Uterus (tissue), 4 donors: ENCODE data around the gene RRH. TPM values are rescaled to one million over a fixed set of nuclear protein-coding genes. Genes with fewer than 3 reads are reported as not detected.
"Not testable (repeated sequence)": the region's sequence is repeated elsewhere in the genome, so short reads cannot be mapped to it uniquely, and the experiment has no call there.

Experiments
- DNase-seq, 2 donors: peaks; one replicate each; pipeline ENCODE4 v3.0.0-alpha.2; 2019 to 2020
- H3K27ac ChIP-seq, 2 donors: fragments of 200-600 bp; sonication (generic); 1 replicate in 1 of 2; 2 replicates in 1 of 2; pipeline ENCODE4 v1.5.1; 2016 to 2018
- H3K27me3 ChIP-seq, 2 donors: fragments of 200-600 bp; sonication (generic); one replicate each; pipeline ENCODE4 v1.5.1; 2018 to 2019; ENCODE audit warnings: control low read depth in 1 of 2
- H3K36me3 ChIP-seq, 2 donors: fragments of 200-600 bp; sonication (generic); one replicate each; pipeline ENCODE4 v1.5.1; 2019; ENCODE audit warnings: control low read depth in 1 of 2
- H3K4me1 ChIP-seq, 2 donors: fragments of 200-600 bp; sonication (generic); one replicate each; pipeline ENCODE4 v1.5.1; 2018 to 2019; ENCODE audit warnings: control low read depth in 1 of 2
- H3K4me3 ChIP-seq, 2 donors: fragments of 200-600 bp; sonication (generic); 1 replicate in 1 of 2; 2 replicates in 1 of 2; pipeline ENCODE4 v1.5.1; 2018 to 2019; ENCODE audit warnings: mild to moderate bottlenecking in 1 of 2
- H3K9me3 ChIP-seq, 2 donors: fragments of 200-600 bp; sonication (generic); one replicate each; pipeline ENCODE4 v1.5.1; 2019; ENCODE audit warnings: control low read depth in 1 of 2
- POLR2A ChIP-seq, 2 donors: fragments of 450-650 bp; IDR thresholded peaks; one replicate each; pipeline ENCODE4 v1.6.1; 2016; ENCODE audit warnings: antibody characterized with exemption in 2 of 2, mild to moderate bottlenecking in 1 of 2, moderate library complexity in 1 of 2
- intact Hi-C: fragments of 100-400 bp; cut with DNase I; formaldehyde crosslinking; loops from one replicate; pipeline ENCODE4 v1.15.1; 2023; ENCODE audit warnings: low total_unique reads
- total RNA-seq, 4 donors: library from RNA; depleted of rRNA in 3 of 4; stranded (reverse); fragments of >200 nt in 3 of 4; gene quantifications; one replicate each; pipeline versions ENCODE4 v1.1.0 to v1.2.4, GENCODE V29; 2014 to 2023
- TF ChIP-seq, protein P1 (sequence below), 4 experiments: fragments of 200-600 bp in 2 of 4; fragments of 450-650 bp in 2 of 4; sonication (generic) in 2 of 4; IDR thresholded peaks; one replicate each; pipeline ENCODE4 v1.5.1; 2016 to 2019; ENCODE audit warnings: antibody characterized with exemption in 4 of 4, mild to moderate bottlenecking in 2 of 4, moderate library complexity in 1 of 4
- donor health status: DM: yes; HTN: yes; CAD: no.

RRH gene, protein sequence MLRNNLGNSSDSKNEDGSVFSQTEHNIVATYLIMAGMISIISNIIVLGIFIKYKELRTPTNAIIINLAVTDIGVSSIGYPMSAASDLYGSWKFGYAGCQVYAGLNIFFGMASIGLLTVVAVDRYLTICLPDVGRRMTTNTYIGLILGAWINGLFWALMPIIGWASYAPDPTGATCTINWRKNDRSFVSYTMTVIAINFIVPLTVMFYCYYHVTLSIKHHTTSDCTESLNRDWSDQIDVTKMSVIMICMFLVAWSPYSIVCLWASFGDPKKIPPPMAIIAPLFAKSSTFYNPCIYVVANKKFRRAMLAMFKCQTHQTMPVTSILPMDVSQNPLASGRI
- 1 to 10 TPM in 1 of 4 donors, under 1 TPM in 1, not detected in 2; 0.30 to 1.5 TPM for total RNA-seq

DNA sequence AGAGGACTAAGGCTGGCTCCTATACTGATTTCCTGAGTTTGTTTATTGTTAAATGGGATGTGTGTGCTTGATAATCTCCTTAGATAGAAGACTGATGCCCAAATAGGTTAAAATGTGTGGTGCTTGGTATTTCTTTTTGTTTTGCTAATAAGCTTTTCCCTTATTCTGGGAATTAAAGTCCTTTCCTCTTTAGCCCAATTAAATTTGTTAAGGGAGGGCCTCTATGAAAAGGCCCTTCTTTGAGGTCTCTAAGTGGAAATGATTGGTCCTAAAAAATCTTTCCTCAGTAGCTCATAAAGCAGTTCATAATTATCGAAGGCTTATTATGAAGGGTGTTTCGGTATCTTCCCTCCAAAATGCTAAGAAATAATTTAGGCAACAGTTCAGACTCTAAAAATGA lies at the start of gene RRH:
Gene RRH (plus strand): TSS at position 301 of the 400 bp plus-strand sequence. CDS start 56 bp downstream, at position 357.
- H3K36me3 ChIP-seq = peaks cover 0 to 6% of the 10 kb centered on the region in 2 donors
- H3K27ac ChIP-seq = no peak within 1 kb of the TSS
- no peak within 1 kb of the TSS for H3K4me3 ChIP-seq
- intact Hi-C loops = no loop called here
- H3K27me3 ChIP-seq = no peaks in the 10 kb centered on the region
- no peaks in the 10 kb centered on the region for H3K4me1 ChIP-seq
- no peak for DNase-seq
- no peak for TF ChIP-seq POLR2A (IDR thresholded peaks at IDR 0.05)
- TF ChIP-seq, protein P1, sequence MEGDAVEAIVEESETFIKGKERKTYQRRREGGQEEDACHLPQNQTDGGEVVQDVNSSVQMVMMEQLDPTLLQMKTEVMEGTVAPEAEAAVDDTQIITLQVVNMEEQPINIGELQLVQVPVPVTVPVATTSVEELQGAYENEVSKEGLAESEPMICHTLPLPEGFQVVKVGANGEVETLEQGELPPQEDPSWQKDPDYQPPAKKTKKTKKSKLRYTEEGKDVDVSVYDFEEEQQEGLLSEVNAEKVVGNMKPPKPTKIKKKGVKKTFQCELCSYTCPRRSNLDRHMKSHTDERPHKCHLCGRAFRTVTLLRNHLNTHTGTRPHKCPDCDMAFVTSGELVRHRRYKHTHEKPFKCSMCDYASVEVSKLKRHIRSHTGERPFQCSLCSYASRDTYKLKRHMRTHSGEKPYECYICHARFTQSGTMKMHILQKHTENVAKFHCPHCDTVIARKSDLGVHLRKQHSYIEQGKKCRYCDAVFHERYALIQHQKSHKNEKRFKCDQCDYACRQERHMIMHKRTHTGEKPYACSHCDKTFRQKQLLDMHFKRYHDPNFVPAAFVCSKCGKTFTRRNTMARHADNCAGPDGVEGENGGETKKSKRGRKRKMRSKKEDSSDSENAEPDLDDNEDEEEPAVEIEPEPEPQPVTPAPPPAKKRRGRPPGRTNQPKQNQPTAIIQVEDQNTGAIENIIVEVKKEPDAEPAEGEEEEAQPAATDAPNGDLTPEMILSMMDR (IDR thresholded peaks at IDR 0.05) = no peak
- H3K9me3 ChIP-seq = no peaks in the 10 kb centered on the region

DNA sequence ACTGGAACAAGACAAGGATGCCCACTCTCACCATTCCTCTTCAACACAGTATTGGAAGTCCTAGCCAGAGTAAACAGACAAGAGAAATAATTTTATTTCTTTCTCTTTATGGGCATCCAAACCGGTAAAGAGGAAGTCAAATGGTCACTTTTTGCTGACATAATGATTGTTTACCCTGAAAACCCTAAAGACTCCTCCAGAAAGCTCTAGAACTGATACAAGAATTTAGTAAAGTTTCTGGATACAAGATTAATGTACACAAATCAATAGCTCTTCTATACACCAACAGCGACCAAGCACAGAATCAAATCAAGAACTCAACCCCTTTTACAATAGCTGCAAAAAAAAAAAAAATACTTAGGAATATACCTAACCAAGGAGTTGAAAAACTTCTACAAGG lies 45.7 kb upstream of the RRH start:
- H3K27me3 ChIP-seq, H3K27ac ChIP-seq, intact Hi-C loops, H3K9me3 ChIP-seq, DNase-seq, H3K4me3 ChIP-seq, H3K4me1 ChIP-seq, H3K36me3 ChIP-seq: not testable (repeated sequence)

DNA sequence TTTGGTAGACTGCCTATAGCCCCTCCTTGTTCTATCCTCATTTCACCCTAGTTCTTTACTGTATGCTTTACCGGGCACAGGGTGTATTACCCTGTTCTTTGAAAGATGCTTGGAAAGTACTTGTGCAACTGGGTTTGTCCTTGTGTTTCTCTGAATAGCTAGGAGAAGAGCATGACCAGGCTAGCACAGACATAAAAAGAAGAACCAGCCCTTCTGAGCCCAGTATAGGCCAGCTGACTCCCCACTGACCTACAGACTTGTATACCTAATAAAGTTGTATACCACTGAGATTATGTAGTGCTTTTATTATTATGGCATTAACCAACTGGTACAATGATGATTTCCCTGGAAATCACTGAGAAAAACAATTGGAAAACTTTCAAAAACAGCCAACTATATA lies 40.9 kb upstream of the RRH start:
- H3K4me3 ChIP-seq = no peak overlapping the region
- no peak for DNase-seq
- intact Hi-C loops = no loop called here
- H3K4me1 ChIP-seq = no peaks in the 10 kb centered on the region
- no peaks in the 10 kb centered on the region for H3K27me3 ChIP-seq
- no peak for TF ChIP-seq POLR2A (IDR thresholded peaks at IDR 0.05)
- TF ChIP-seq, protein P1 (IDR thresholded peaks at IDR 0.05) = no peak
- H3K27ac ChIP-seq = no peak overlapping the region
- no peaks in the 10 kb centered on the region for H3K9me3 ChIP-seq
- no peaks in the 10 kb centered on the region for H3K36me3 ChIP-seq

DNA sequence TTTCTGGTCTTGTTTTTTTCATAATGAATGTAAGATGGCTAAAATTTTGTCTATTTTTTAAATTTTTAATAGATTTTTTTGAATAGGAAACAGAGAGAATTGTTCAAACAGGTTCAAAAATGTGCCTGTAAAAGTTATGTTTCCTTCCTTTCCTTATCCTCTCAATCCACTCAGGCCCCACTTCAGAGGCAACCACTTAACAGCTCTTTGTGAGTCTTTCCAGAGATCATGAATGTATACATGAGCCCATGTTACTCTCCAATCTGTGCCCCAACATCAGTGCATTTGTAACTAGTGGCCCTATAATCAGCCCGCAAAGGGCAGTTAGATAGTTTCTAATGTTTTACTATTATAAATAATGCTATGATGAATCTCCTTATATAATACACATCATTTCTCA lies 40.0 kb upstream of the RRH start:
- Histone ChIP-seq H3K27ac (no peak overlapping the region), H3K4me1 (no peaks in the 10 kb centered on the region), H3K27me3 (no peaks in the 10 kb centered on the region), H3K4me3 (no peak overlapping the region), H3K36me3 (no peaks in the 10 kb centered on the region), H3K9me3 (no peaks in the 10 kb centered on the region)
- TF ChIP-seq, protein P1 (IDR thresholded peaks at IDR 0.05) = no peak
- no peak for TF ChIP-seq POLR2A (IDR thresholded peaks at IDR 0.05)
- no peak for DNase-seq
- intact Hi-C loops = no loop called here

DNA sequence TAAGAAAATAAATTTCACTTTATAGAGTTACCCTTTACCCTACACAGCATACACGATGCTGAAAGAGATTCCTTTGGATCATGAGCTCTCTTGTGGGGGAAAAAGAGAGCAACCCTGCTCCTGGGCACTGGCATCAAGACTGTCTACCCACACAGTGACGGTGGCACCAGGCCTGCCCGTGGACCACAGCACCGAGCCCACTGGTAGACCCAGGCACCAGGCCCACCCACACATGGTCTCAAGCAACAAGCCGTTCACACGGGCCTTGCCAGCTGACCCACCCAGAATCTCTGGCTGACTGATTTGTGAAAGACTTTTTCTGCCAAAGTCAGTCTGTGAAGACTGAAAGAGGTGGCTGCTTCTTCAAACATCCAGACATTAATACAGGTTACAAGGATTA lies 32.7 kb upstream of the RRH start:
- Histone ChIP-seq H3K4me1 (no peaks in the 10 kb centered on the region), H3K4me3 (no peak overlapping the region), H3K27me3 (no peaks in the 10 kb centered on the region), H3K36me3 (no peaks in the 10 kb centered on the region), H3K27ac (no peak overlapping the region), H3K9me3 (peaks cover 0 to 8% of the 10 kb centered on the region in 2 donors)
- intact Hi-C loops = no loop called here
- TF ChIP-seq, protein P1 (IDR thresholded peaks at IDR 0.05) = no peak
- no peak for TF ChIP-seq POLR2A (IDR thresholded peaks at IDR 0.05)
- no peak for DNase-seq
